Stimulated activated CD4-positive, alpha-beta T cell treated with anti-CD3 and anti-CD28 coated beads, Interleukin-12 subunit alpha, Interleukin-12 subunit beta, amount 100 ng/mL, for 24 hours (primary cell): Measurements from ENCODE around the gene SHISAL1.
"Not testable (repeated sequence)": the region's sequence is repeated elsewhere in the genome, so short reads cannot be mapped to it uniquely, and the experiment has no call there.

Source experiments
- DNase-seq, 2 experiments: peaks; one replicate each; pipeline ENCODE4 v3.0.0-alpha.2; 2020; ENCODE audit warnings: low read depth in 2 of 2

Gene SHISAL1

GRCh38 chr22:44261164-44261860 lies 51.4 kb downstream of the SHISAL1 start:
- no peak for DNase-seq

- no peak for DNase-seq
These were observed 52.3 kb downstream of the SHISAL1 start for GRCh38 chr22:44260216-44261035.

GRCh38 chr22:44259366-44260215 lies 53.2 kb downstream of the SHISAL1 start:
- DNase-seq = no peak

- DNase-seq = no peak
These were observed 55.9 kb downstream of the SHISAL1 start for GRCh38 chr22:44256556-44257485.

DNA sequence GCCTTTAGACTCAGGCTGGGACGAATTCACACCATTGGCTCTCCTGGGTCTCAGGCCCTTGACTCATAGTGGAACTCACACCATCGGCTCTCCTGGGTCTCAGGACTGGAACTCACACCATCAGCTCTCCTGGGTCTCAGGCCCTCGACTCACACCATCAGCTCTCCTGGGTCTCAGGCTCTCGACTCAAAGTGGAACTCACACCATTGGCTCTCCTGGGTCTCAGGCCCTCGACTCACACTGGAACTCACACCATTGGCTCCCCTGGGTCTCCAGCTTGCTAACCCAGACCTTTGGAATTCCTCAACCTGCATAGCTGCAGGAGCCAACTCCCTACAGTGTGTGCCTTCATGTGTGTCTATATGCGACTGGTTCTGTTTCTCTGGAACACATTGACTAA lies 56.7 kb downstream of the SHISAL1 start:
- no peak for DNase-seq

DNA sequence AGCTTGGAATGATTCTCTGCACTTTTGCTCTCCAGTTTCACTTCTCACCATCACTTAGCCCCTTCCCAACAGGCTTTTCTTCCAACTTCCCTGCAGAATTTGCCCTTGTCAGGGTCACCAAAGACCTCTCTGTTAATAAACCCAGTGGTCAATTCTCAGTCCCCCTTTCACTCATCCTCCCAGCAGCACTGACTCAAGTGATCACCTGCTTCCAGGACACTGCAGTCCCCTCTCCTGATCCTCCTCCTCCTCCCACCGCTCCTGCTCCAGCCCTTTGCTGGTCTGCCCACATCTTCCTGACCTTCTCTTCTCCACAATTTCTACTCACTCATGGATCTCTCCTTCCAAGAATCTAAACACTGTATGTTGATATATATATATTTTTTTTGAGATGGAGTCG lies 57.9 kb downstream of the SHISAL1 start:
- no peak for DNase-seq

- no peak for DNase-seq
These were observed 63.2 kb downstream of the SHISAL1 start for GRCh38 chr22:44249376-44250147.

- no peak for DNase-seq
These were observed 63.8 kb downstream of the SHISAL1 start for GRCh38 chr22:44248926-44249325.

DNA sequence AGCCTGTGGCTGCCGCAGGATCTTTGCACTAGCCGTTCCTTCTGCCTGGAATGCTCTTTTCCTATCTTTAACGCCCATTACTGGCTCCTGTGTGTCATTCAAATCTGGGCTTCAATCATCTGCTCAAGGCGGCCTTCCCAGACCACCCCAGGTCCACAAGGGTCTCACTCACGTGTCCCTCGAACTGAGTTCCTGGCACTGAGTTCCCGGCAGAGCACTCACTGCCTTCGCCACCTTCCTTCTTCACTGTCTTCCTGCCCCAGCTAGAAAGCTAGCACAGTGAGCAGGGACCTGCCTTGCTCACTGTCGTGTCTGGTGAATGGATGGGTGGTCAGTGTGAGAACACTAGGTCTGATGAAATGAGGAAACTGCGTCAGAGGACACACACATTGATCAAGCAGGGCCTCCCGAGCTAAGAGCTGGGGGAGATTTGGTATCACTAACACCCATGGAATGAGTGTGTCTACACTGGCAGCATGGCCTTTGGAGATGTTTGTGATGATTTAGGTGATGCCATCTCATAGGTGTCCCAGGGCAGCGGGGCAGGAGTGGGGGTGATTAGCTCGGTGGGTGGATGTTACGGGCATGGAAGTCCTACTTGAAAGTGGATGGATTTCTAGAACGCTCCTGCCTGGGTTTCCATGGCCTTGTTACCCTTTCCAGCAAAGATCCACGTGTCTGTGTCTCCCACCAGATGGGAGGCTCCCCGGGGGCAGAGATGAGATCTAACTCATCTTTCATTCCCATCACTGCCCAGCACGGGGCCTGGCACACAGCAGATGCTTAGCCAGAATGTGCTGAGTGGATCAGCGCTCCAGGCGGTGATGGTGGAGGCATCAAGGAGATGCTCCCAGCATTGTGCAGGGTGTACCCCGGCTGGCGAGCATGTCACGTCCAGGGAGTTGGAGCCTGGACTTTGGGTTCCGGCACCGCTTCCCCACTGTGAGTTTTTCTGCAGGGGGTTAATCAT lies 64.5 kb downstream of the SHISAL1 start:
- DNase-seq = no peak

DNA sequence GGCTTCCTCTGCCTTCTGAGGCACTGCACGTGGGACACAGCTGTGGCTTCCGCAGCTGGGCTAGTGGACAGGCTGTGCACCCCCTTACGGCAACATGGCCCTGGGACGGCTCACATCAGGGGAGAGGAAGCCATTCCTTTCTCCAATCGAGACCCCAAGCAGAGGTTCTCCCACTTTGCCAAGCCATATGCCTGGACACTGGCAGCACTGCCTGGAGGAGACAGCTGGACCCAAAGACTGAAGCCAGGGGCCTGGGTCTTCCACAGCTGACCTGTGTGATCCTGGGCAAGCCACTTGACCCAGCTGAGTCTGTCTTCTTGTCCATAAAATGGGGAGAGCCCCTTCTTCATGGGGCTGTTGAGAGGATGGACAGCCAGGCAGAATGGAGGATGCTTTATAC lies 65.4 kb downstream of the SHISAL1 start:
- DNase-seq = no peak

- DNase-seq = no peak
These were observed 66.0 kb downstream of the SHISAL1 start for GRCh38 chr22:44246615-44247326.

DNA sequence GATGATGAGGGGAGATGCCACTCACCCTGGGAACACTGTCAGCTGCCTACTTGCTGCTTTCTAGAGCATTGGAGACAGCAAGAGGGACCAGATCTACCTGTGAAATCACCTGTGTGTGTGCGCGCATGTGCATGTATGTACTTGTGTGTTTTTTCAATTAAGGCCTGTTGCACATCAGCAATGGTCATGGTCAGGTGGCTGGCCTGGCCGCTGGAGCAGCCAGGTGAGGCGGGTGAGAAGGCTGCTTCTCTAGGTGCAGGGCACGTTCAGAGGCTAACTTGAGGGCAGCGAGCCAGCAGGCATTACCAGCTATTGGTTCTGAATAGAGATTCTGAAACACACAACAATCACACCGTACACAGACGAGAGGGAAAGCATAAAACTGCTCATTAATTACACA lies 66.9 kb downstream of the SHISAL1 start:
- no peak for DNase-seq

DNA sequence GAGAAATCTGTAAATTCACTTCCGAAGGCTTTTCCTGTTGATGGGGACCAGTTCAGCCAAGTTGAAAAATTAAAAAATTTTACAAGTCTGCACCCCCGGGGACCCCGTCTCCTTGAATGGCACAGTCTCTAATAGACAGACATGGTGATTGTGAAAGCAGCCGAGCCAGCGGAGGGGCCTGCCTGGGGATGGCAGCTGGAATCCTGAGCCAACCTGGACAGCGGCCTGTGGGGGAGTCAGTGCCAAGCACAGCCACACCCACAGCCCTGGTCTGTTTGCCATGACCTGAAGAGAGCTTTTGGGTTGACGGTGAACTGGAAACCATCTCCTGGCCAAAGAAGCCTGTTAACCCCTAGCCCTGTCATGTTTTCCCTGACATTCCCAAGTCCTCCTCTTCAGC lies 67.3 kb downstream of the SHISAL1 start:
- no peak for DNase-seq

DNA sequence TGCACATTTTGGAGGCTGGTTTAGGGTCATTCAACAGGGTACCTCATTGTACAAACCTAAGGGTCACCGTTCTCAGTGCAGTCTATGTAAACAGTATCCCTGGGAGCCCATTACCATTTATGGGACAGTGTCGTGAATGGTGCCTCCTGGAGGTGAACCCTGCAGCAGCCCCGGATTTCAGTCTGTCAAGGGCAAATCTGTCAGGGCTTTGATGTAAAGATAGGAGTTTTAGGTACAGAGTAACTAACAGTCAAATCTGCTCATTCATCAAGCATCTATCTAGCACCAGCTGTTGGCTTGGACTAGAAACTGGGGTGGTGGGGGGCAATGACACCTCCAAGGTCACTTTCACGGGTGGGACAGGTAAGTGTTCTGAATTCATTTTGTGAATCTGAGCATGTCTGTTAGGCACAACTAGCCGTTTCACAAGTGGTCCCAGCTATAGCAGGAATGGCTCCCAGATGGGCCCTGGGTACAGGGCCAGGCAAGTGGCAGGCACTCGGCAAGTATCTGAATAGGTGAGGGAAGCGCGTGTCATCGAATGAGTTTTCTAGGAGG lies 68.4 kb downstream of the SHISAL1 start:
- no peak for DNase-seq

DNA sequence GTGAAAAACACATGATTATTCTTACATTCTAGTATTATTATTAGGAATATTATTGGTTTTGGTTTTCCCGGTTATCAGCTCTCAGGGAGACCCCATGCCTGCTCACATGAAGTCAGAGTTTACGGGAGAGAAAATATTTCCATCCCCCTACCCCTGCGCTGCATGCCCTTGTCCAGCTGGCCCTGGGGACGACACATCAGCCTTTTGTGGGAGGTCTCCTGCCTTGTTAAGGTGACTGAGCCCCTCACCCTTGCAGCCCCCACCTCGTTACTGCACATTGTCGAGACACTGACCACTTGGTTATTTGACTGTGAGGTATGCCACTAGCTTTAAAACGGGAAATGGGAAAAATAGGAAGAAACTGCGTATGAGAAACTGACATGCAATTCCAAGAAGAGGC lies 69.0 kb downstream of the SHISAL1 start:
- no peak for DNase-seq

DNA sequence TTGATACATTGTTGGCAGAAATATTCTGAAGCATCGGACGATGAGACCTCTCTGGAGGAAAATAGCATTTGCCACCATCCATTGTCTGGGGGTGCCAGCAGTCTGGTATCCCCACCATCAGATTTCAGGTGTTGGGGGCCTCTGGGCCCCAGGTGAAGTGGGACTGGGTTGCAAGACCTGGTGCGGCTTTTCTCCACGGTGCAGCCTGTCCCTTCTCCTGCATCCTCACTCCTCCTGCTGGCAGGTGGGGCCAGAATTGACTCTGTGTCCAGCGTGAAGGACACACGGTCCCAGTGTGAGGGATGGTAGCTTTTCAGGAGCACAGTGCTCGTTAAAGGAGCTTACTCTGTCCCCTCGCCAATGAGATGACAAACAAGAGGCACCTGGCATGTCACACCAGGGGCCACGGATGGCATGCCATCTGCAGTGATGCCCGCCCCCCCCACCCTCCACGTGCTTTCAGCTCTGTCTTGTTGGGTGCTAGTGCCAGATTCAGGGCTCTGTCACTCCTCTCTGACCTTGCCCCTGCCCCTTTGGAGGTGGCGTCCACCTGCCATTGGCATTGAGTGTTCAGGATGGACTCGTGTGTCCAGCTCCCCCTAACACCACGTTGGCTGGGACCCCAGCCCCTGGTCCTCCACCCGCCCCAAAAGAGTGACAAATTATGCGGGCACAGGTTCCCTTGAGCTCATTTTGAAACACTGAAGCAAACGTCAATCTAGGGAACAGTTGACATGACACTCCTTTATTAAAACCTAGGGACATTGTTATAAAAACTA lies 69.6 kb downstream of the SHISAL1 start:
- no peak for DNase-seq

GRCh38 chr22:44241121-44241520 lies 71.6 kb downstream of the SHISAL1 start:
- not testable (repeated sequence) for DNase-seq

DNA sequence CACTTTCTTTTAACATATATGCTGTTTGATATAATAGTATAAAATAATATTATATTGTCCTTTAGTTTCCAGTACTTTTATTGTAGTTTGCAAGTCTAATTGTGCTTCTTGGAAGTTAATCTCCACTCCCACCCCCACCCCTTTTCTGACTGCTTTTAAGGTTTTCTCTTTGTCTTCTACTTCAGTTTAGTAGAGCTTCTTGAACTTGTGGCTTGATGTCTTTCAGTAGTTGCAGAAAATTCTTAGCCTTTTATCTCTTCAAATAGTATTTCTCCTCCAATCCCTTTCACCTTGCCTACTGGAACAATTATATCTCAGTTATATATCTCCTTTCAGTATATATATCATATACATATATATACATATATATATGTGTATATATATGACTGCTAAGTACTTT lies 75.5 kb downstream of the SHISAL1 start:
- DNase-seq = no peak
